GM12874 (cell line): ENCODE results near the gene CD38.

ENCODE experiments used
- CTCF ChIP-seq: IDR thresholded peaks from 2 replicates; pipeline ENCODE4 v1.5.1; 2011; ENCODE audit warnings: low read depth, mild to moderate bottlenecking, control low read depth, low read length, moderate library complexity; ENCODE audit not compliant: insufficient read depth

The CD38 gene

GRCh38 chr4:15881820-15882219 is 103.7 kb downstream of the CD38 start:
- no peak for TF ChIP-seq CTCF

GRCh38 chr4:15882675-15883086 is 104.6 kb downstream of the CD38 start:
- TF ChIP-seq CTCF, result peak; percentile 87

- TF ChIP-seq CTCF, result no peak
Observed at GRCh38 chr4:15883610-15884243, 105.6 kb downstream of the CD38 start.

GRCh38 chr4:15884666-15885065 is 106.5 kb downstream of the CD38 start:
- no peak for TF ChIP-seq CTCF

GRCh38 chr4:15885422-15885821 is 107.3 kb downstream of the CD38 start:
- TF ChIP-seq CTCF, result no peak

- TF ChIP-seq CTCF, result no peak
Observed at GRCh38 chr4:15888515-15888914, 110.4 kb downstream of the CD38 start.

- TF ChIP-seq CTCF, result no peak
Observed at GRCh38 chr4:15890246-15890829, 112.2 kb downstream of the CD38 start.
